Measurements from ENCODE around the gene SLC22A13. TPM values are rescaled to one million over a fixed set of nuclear protein-coding genes. Genes with fewer than 3 reads are reported as not detected.
"Not testable (repeated sequence)": the region's sequence is repeated elsewhere in the genome, so short reads cannot be mapped to it uniquely, and the experiment has no call there.

The SLC22A13 gene
- total and polyA plus RNA-seq, 3 donors from 2014 or later, result 1.1 to 2.6 (median 1.5) TPM

DNA sequence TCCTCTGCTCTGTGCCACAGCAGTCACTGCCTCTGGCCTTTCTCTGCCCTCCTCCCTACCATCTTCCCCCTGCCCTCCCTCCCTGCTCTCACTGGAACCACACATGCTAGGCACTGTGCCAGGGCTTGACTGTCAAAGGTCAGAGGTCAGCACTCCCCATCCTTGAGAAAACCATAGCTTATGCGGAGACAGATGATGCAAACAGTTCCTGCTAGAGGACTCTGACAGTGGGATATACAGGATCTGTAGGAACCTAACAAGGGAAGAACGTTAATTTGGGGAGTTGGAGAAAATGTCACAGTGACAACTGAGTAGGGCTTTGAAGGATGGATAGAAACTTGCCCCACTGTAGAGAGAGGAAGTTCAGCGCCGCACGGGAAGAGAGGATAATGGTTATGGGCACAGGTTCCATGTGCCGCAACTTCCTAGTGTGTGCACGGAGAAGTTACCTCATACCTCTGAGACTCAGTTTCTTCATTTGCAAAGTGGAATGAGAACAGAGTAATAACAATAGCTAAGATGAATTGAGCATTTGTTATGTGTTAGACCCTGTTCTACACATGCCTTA is 51.7 kb downstream of the SLC22A13 start:
- intact Hi-C loops (cut with DNase I; ENCODE audit: low total_unique reads), result loop anchor here (10.0 kb wide), 1 partner anchor 902 kb away; no protein-coding TSS in a partner anchor
- Histone ChIP-seq H3K36me3 (ENCODE audit: low read depth, missing control alignments) (no peaks in the 10 kb centered on the region), H3K4me3 (no peak overlapping the region), H3K27me3 (no peaks in the 10 kb centered on the region), H3K9me3 (no peaks in the 10 kb centered on the region), H3K27ac (no peak overlapping the region), H3K4me1 (no peaks in the 10 kb centered on the region)
- no peak for DNase-seq
- WGBS, 2 donors, result 82 to 83% methylated on average over 7 of the region's 7 CpGs
- TF ChIP-seq POLR2A (IDR thresholded peaks at IDR 0.05), result no peak
- TF ChIP-seq, protein P1, sequence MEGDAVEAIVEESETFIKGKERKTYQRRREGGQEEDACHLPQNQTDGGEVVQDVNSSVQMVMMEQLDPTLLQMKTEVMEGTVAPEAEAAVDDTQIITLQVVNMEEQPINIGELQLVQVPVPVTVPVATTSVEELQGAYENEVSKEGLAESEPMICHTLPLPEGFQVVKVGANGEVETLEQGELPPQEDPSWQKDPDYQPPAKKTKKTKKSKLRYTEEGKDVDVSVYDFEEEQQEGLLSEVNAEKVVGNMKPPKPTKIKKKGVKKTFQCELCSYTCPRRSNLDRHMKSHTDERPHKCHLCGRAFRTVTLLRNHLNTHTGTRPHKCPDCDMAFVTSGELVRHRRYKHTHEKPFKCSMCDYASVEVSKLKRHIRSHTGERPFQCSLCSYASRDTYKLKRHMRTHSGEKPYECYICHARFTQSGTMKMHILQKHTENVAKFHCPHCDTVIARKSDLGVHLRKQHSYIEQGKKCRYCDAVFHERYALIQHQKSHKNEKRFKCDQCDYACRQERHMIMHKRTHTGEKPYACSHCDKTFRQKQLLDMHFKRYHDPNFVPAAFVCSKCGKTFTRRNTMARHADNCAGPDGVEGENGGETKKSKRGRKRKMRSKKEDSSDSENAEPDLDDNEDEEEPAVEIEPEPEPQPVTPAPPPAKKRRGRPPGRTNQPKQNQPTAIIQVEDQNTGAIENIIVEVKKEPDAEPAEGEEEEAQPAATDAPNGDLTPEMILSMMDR (IDR thresholded peaks at IDR 0.05), result no peak

DNA sequence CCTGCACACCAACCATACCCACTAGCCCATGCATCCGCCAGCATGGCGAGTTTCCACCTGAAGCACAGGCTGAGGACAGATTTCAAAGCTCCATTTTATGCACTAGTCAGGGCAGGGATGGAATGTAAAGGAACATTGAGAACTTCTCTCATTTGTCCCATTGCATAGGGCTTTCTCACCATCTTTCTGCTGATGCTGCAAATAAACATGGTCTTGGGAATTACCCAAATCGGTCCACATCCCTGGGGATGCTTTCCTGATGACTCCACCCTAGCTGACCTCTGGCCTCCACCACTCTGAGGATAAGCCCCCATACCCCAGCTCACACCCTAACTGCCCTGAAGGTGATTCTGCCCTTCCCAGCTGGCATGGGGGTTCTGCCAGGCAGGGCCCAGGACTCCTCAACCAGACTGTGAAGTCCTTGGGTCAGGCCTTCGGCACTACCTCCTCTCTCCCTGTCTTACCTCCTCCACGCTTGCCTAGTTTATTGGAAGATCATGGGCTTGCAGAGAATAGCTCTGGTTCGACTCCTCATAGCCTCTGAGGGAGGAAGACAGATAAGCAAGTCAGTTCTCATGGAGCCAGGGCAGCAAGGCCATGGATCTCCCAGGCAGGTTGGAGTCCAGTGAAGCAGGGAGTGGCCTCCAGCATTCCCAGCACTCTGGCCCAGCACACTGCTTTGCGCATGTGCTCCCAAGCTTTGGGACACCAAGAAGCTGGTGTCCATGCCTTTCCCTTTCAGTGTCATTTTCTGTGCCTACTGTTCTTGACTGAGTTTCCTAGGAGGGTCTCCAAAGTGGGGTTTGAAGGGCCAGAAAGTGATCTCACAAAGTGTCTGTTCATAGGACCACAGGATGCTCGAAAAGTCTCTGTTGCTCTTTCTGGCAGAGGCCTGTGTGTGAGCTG is 53.4 kb downstream of the SLC22A13 start:
- WGBS, 2 donors, result 75 to 78% methylated on average over 8 of the region's 8 CpGs
- Histone ChIP-seq H3K27ac (no peak overlapping the region), H3K36me3 (ENCODE audit: low read depth, missing control alignments) (no peaks in the 10 kb centered on the region), H3K27me3 (no peaks in the 10 kb centered on the region), H3K4me3 (no peak overlapping the region), H3K9me3 (no peaks in the 10 kb centered on the region), H3K4me1 (no peaks in the 10 kb centered on the region)
- intact Hi-C loops (cut with DNase I; ENCODE audit: low total_unique reads), result loop anchor here (10.0 kb wide), 1 partner anchor 904 kb away; no protein-coding TSS in a partner anchor
- TF ChIP-seq, protein P1 (IDR thresholded peaks at IDR 0.05), result no peak
- no peak for TF ChIP-seq POLR2A (IDR thresholded peaks at IDR 0.05)
- DNase-seq, result no peak

- 91 to 94% methylated on average over 4 of the region's 4 CpGs for WGBS, 2 donors
- intact Hi-C loops (cut with DNase I; ENCODE audit: low total_unique reads); H3K4me1 ChIP-seq; H3K36me3 ChIP-seq (ENCODE audit: low read depth, missing control alignments); DNase-seq; H3K27ac ChIP-seq; H3K27me3 ChIP-seq; H3K9me3 ChIP-seq; H3K4me3 ChIP-seq: not testable (repeated sequence)
These were observed 55.0 kb downstream of the SLC22A13 start for GRCh38 chr3:38320638-38321037.

GRCh38 chr3:38323060-38323459 is 57.4 kb downstream of the SLC22A13 start:
- no peaks in the 10 kb centered on the region for H3K27me3 ChIP-seq
- no peak for DNase-seq
- no peaks in the 10 kb centered on the region for H3K36me3 ChIP-seq (ENCODE audit: low read depth, missing control alignments)
- intact Hi-C loops (cut with DNase I; ENCODE audit: low total_unique reads), result no loop called here
- 90 to 92% methylated on average over 1 of the region's 1 CpG for WGBS, 2 donors
- H3K9me3 ChIP-seq, result no peaks in the 10 kb centered on the region
- TF ChIP-seq, protein P1 (IDR thresholded peaks at IDR 0.05), result no peak
- no peak for TF ChIP-seq POLR2A (IDR thresholded peaks at IDR 0.05)
- H3K4me1 ChIP-seq, result no peaks in the 10 kb centered on the region
- H3K4me3 ChIP-seq, result no peak overlapping the region
- no peak overlapping the region for H3K27ac ChIP-seq

GRCh38 chr3:38325256-38325655 is 59.6 kb downstream of the SLC22A13 start:
- WGBS, 2 donors, result 86 to 90% methylated on average over 2 of the region's 2 CpGs
- Histone ChIP-seq H3K9me3 (no peaks in the 10 kb centered on the region), H3K4me1 (no peaks in the 10 kb centered on the region), H3K4me3 (no peak overlapping the region), H3K36me3 (ENCODE audit: low read depth, missing control alignments) (no peaks in the 10 kb centered on the region), H3K27me3 (no peaks in the 10 kb centered on the region), H3K27ac (no peak overlapping the region)
- no peak for DNase-seq
- TF ChIP-seq, protein P1 (IDR thresholded peaks at IDR 0.05), result no peak
- no peak for TF ChIP-seq POLR2A (IDR thresholded peaks at IDR 0.05)
- intact Hi-C loops (cut with DNase I; ENCODE audit: low total_unique reads), result no loop called here

Measured in testis (tissue), 3 donors.